PC-3 (cell line): ENCODE results near the gene PAH.

ENCODE experiments used
- CTCF ChIP-seq: fragments of 300-600 bp; sonication (generic); conservative IDR thresholded peaks from 2 replicates; pipeline ENCODE4 v1.5.1; 2017; ENCODE audit warnings: antibody characterized with exemption, low read depth, mild to moderate bottlenecking, low read length
- EZH2 ChIP-seq: fragments of 300-600 bp; sonication (generic); IDR thresholded peaks from one replicate; pipeline ENCODE4 v1.6.1; 2017; ENCODE audit warnings: antibody characterized with exemption, mild to moderate bottlenecking, low read length; ENCODE audit not compliant: unreplicated experiment
- EZH2phosphoT487 ChIP-seq: fragments of 300-600 bp; sonication (generic); IDR thresholded peaks from 2 replicates; pipeline ENCODE4 v1.6.1; 2018; ENCODE audit warnings: mild to moderate bottlenecking, antibody characterized with exemption, low read length, borderline replicate concordance

- TF ChIP-seq CTCF (no peak), EZH2 (no peak), EZH2phosphoT487 (no peak)
Observed at GRCh38 chr12:102916252-102917025, 605 bp downstream of the PAH start.
